HepG2 (cell line): ENCODE data around the gene IFITM5. TPM values are rescaled to one million over a fixed set of nuclear protein-coding genes. Genes with fewer than 3 reads are reported as not detected.

Source experiments
- CEBPB ChIP-seq: IDR thresholded peaks from 2 replicates; pipeline ENCODE4 v1.6.1; 2011; ENCODE audit warnings: low read depth, low read length, improper control_type of control experiment, borderline replicate concordance
- CEBPG ChIP-seq: IDR thresholded peaks from 2 replicates; pipeline ENCODE4 v1.6.1; 2016
- ETV5 ChIP-seq: IDR thresholded peaks from 2 replicates; pipeline ENCODE4 v1.6.1; 2018; ENCODE audit warnings: missing biosample characterization, missing genetic modification reagents, inconsistent platforms, borderline replicate concordance
- GABPB1 ChIP-seq: IDR thresholded peaks from 2 replicates; pipeline ENCODE4 v1.6.1; 2016; ENCODE audit warnings: mild to moderate bottlenecking, missing genetic modification reagents, moderate library complexity, missing compliant biosample characterization
- HOXA3 ChIP-seq: sonication (generic); formaldehyde crosslinking; IDR thresholded peaks from 2 replicates; pipeline ENCODE4 v1.5.0; 2020; ENCODE audit warnings: missing genetic modification reagents
- PHF8 ChIP-seq: sonication (generic); formaldehyde crosslinking; IDR thresholded peaks from 2 replicates; pipeline ENCODE4 v1.5.0; 2020; ENCODE audit warnings: missing genetic modification reagents
- POLR2AphosphoS5 ChIP-seq: IDR thresholded peaks from 2 replicates; pipeline ENCODE4 v1.6.1; 2012; ENCODE audit warnings: low read depth, low read length
- SALL1 ChIP-seq: sonication (generic); formaldehyde crosslinking; IDR thresholded peaks from 2 replicates; pipeline ENCODE4 v1.8.0; 2022; ENCODE audit warnings: mild to moderate bottlenecking, missing genetic modification reagents
- SAP130 ChIP-seq: IDR thresholded peaks from 2 replicates; pipeline ENCODE4 v1.6.1; 2016; ENCODE audit warnings: low read depth
- SIX1 ChIP-seq: sonication (generic); formaldehyde crosslinking; IDR thresholded peaks from 2 replicates; pipeline ENCODE4 v1.4.0; 2020; ENCODE audit warnings: missing genetic modification reagents, borderline replicate concordance
- TAF1 ChIP-seq: sonication (generic); formaldehyde crosslinking; IDR thresholded peaks from 2 replicates; pipeline ENCODE4 v1.4.0; 2020; ENCODE audit warnings: missing genetic modification reagents
- TBX2 ChIP-seq: sonication (generic); formaldehyde crosslinking; IDR thresholded peaks from 2 replicates; pipeline ENCODE4 v1.5.0; 2020; ENCODE audit warnings: missing genetic modification reagents, mild to moderate bottlenecking, borderline replicate concordance
- TEAD3 ChIP-seq: optimal IDR thresholded peaks from 2 replicates; pipeline ENCODE3; 2016; ENCODE audit warnings: borderline replicate concordance
- ZFX ChIP-seq: sonication (generic); formaldehyde crosslinking; IDR thresholded peaks from 2 replicates; pipeline ENCODE4 v1.4.0; 2020; ENCODE audit warnings: mild to moderate bottlenecking, low read depth, missing genetic modification reagents, moderate library complexity
- ZNF350 ChIP-seq: sonication (generic); formaldehyde crosslinking; IDR thresholded peaks from 2 replicates; pipeline ENCODE4 v1.4.0; 2020; ENCODE audit warnings: mild to moderate bottlenecking, low read depth, missing genetic modification reagents, borderline replicate concordance
- polyA plus RNA-seq, 8 experiments: library from polyadenylated mRNA; depleted of rRNA in 3 of 8; stranded (reverse) in 7 of 8; unstranded in 1 of 8; fragments of >200 nt; fragmentation: Illumina TruSeq in 4 of 8; extraction: Trizol in 4 of 8; gene quantifications; 2 replicates each; pipeline versions ENCODE4 v1.2.1 to v1.2.3, GENCODE V29; 2011 to 2016; ENCODE audit warnings: low read depth in 4 of 8, missing spikeins in 1 of 8, mixed read lengths in 1 of 8; ENCODE audit not compliant: insufficient read depth in 1 of 8
- total RNA-seq, 5 experiments: library from RNA; depleted of rRNA; stranded (reverse); fragments of >200 nt; fragmentation: Illumina TruSeq; extraction: Trizol; gene quantifications; 2 replicates each; pipeline ENCODE4 v1.2.3, GENCODE V29; 2016; ENCODE audit warnings: low read depth in 1 of 5
- TF ChIP-seq, protein P1 (sequence below): sonication (generic); formaldehyde crosslinking; conservative IDR thresholded peaks from 2 replicates; pipeline ENCODE4 v1.4.0; 2020; ENCODE audit warnings: mild to moderate bottlenecking, missing genetic modification reagents, moderate library complexity
- TF ChIP-seq, protein P2 (sequence below): sonication (generic); IDR thresholded peaks from 2 replicates; pipeline ENCODE4 v1.6.1; 2016; ENCODE audit warnings: low read depth, borderline replicate concordance
- TF ChIP-seq, protein P3 (sequence below): sonication (generic); formaldehyde crosslinking; IDR thresholded peaks from 2 replicates; pipeline ENCODE4 v1.4.0; 2020; ENCODE audit warnings: missing genetic modification reagents, borderline replicate concordance

The IFITM5 gene
- total and polyA plus RNA-seq, 2 of the 13 experiments (the other 11 are each of a cell fraction or from before 2014, with no cell fraction given): not detected

DNA sequence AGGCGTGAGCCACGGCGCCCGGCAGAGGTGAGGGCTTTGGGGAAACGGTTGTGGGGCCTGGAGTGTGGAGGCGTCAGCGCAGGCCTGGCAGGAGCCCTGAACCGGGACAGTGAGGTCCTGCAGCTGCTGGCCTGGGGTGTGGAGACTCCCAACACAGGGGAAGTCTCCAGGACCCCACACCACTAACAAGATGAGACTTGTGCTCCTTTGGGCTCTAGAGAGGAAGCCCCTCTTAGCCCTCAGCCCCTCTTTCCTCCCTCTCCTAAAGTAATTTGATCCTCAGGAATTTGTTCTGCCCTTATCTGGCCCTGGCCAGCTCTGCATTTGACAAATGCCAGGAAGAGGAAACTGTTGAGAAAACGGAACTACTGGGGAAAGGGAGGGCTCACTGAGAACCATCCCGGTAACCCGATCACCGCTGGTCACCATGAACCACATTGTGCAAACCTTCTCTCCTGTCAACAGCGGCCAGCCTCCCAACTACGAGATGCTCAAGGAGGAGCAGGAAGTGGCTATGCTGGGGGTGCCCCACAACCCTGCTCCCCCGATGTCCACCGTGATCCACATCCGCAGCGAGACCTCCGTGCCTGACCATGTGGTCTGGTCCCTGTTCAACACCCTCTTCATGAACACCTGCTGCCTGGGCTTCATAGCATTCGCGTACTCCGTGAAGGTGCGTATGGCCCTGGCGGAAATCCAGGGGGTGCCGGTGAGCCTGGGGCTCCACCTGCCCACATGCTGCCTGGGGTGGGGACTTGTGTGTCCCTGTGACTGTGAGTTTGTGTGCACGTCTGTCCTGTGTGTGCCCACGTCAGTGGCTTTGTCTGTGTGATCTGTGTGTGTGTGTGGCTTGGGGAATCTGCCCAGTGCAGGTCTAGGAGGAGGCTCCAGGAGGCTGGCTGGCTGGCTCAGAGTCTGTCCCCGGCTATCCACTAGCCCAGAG, 8.7 kb upstream of the IFITM5 start, which contains the start of gene IFITM2 (continued):
- TF ChIP-seq CEBPB (peak; percentile 69; the same call in 1 of the 2 replicates), SALL1 (peak; percentile 37; the same call in 1 of the 2 replicates), SIX1 (CRISPR knock-in tag) (peak; percentile 76; the same call in 1 of the 2 replicates), ZNF350 (CRISPR knock-in tag) (0 out of 2 replicates have a peak, but pooled peaks have one; percentile 22), TEAD3 (CRISPR knock-in tag) (peak; percentile 77), TAF1 (CRISPR knock-in tag) (peak; percentile 40; the same call in 1 of the 2 replicates), ETV5 (CRISPR knock-in tag) (peak; percentile 37; the same call in 1 of the 2 replicates), CEBPG (CRISPR knock-in tag) (peak; percentile 56; the same call in 1 of the 2 replicates), TBX2 (CRISPR knock-in tag) (0 out of 2 replicates have a peak, but pooled peaks have one; percentile 28), POLR2AphosphoS5 (peak; percentile 32; the same call in 1 of the 2 replicates), PHF8 (0 out of 2 replicates have a peak, but pooled peaks have one; percentile 17), ZFX (CRISPR knock-in tag) (peak; percentile 37; the same call in 1 of the 2 replicates), GABPB1 (peak; percentile 51), SAP130 (CRISPR knock-in tag) (peak; percentile 85), HOXA3 (CRISPR knock-in tag) (peak; percentile 15; the same call in 1 of the 2 replicates)
- TF ChIP-seq, protein P1, sequence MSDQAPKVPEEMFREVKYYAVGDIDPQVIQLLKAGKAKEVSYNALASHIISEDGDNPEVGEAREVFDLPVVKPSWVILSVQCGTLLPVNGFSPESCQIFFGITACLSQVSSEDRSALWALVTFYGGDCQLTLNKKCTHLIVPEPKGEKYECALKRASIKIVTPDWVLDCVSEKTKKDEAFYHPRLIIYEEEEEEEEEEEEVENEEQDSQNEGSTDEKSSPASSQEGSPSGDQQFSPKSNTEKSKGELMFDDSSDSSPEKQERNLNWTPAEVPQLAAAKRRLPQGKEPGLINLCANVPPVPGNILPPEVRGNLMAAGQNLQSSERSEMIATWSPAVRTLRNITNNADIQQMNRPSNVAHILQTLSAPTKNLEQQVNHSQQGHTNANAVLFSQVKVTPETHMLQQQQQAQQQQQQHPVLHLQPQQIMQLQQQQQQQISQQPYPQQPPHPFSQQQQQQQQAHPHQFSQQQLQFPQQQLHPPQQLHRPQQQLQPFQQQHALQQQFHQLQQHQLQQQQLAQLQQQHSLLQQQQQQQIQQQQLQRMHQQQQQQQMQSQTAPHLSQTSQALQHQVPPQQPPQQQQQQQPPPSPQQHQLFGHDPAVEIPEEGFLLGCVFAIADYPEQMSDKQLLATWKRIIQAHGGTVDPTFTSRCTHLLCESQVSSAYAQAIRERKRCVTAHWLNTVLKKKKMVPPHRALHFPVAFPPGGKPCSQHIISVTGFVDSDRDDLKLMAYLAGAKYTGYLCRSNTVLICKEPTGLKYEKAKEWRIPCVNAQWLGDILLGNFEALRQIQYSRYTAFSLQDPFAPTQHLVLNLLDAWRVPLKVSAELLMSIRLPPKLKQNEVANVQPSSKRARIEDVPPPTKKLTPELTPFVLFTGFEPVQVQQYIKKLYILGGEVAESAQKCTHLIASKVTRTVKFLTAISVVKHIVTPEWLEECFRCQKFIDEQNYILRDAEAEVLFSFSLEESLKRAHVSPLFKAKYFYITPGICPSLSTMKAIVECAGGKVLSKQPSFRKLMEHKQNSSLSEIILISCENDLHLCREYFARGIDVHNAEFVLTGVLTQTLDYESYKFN (CRISPR knock-in tag): 0 out of 2 replicates have a peak, but pooled peaks have one; percentile 15
- TF ChIP-seq, protein P2, sequence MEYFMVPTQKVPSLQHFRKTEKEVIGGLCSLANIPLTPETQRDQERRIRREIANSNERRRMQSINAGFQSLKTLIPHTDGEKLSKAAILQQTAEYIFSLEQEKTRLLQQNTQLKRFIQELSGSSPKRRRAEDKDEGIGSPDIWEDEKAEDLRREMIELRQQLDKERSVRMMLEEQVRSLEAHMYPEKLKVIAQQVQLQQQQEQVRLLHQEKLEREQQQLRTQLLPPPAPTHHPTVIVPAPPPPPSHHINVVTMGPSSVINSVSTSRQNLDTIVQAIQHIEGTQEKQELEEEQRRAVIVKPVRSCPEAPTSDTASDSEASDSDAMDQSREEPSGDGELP: peak; percentile 11; the same call in 1 of the 2 replicates
- TF ChIP-seq, protein P3, sequence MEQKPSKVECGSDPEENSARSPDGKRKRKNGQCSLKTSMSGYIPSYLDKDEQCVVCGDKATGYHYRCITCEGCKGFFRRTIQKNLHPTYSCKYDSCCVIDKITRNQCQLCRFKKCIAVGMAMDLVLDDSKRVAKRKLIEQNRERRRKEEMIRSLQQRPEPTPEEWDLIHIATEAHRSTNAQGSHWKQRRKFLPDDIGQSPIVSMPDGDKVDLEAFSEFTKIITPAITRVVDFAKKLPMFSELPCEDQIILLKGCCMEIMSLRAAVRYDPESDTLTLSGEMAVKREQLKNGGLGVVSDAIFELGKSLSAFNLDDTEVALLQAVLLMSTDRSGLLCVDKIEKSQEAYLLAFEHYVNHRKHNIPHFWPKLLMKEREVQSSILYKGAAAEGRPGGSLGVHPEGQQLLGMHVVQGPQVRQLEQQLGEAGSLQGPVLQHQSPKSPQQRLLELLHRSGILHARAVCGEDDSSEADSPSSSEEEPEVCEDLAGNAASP (CRISPR knock-in tag): peak; percentile 44; the same call in 1 of the 2 replicates
